Hematopoietic multipotent progenitor cell treated with erythropoietin and hydrocortisone succinate and interleukin-3 and kit ligand, for 4 days (in vitro differentiated cells): ENCODE results near the gene LAMC3.

ENCODE experiments used
- DNase-seq: peaks from one replicate; pipeline ENCODE4 v3.0.0-alpha.2; 2015

LAMC3 gene

DNA sequence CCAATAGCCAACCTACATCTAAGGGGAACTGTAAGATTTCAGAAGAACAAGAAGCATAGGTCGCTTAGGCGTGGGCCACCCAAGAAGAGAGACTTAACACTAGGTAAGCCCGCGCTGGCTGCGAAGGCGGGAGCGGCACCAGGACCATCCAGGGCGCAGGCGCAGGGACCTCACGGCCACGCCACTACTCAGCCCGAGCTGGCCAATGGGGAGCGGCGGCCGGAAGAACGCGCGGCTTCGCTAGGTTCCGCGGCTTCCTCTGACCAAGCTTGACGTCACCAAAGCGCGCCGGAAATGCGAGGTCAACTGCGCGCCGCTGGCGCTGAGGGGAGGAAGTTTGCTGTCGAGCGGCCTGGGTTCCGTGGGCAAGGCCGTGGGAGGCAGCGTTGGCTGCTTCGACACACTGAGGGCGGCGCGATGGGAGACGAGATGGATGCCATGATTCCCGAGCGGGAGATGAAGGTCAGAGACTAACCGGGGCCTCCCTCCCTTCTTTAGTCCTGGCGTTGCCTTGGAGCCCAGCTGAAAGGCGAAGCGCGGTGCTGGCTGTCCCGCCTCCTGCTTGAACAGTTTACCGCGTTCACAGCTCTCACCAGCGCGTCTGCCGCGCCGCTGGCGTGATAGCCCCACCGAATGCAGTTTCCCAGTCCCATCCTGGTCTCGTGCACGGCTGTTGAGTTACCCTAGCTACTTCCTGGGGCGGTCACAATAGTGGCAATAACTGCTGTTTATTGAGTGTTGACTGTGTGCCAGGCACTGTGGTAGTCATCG, 116.5 kb downstream of the LAMC3 start, which contains the start of gene NUP214:
Gene NUP214 (plus strand): TSS at position 299 of the 771 bp plus-strand sequence. CDS start 119 bp downstream, at position 418.
- DNase-seq = peak; percentile 99

DNA sequence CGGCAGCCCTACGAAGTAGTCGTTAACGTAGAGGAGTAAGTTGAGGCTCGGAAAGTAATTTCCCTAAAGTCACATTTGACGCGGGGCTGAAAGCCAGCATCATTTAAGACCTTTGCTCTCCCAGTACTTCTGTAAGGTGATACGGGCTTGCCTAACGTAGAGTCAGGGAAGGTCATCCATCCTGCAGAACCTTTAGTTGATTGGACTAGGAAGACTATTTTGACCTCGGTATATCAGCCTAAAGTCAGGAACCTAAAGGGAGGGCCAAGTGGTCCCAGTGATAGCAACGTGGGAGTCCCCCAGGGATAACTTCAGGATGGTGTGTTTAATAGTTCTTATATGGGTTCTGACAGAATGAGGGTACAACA, 117.1 kb downstream of the LAMC3 start:
- no peak for DNase-seq

DNA sequence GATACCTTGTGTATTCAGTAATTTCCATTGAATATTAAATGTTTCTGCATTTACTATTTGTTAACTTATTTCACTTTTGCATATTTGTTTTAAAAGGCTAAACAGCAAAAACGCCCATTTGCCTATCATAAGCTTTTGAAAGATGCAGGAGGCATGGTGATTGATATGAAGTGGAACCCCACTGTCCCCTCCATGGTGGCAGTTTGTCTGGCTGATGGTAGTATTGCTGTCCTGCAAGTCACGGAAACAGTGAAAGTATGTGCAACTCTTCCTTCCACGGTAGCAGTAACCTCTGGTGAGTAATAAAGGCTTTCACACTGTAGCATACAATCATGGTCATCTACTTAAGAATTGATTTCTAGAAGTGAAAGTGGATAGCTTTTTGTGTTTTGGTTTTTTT, 120.2 kb downstream of the LAMC3 start:
- no peak for DNase-seq

DNA sequence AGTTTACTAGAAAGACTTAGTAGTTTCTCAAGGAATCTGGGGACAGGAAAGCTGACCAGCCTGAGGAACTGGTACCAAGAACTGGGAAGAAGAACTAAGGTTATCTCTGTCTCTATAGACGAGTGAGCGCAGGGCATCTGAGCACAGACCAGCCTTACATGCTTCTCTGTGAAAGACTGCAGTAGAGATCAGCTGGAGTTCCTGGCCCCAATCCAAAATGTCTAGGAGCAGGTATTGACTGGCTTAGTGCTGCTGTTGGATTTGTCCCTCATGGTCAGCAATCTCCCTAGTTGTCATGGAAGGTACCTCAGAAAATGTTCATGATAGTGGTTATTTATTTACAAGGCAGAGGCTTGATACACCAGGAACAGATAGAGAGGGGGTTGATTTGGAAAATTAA, 129.7 kb downstream of the LAMC3 start:
- DNase-seq = no peak

DNA sequence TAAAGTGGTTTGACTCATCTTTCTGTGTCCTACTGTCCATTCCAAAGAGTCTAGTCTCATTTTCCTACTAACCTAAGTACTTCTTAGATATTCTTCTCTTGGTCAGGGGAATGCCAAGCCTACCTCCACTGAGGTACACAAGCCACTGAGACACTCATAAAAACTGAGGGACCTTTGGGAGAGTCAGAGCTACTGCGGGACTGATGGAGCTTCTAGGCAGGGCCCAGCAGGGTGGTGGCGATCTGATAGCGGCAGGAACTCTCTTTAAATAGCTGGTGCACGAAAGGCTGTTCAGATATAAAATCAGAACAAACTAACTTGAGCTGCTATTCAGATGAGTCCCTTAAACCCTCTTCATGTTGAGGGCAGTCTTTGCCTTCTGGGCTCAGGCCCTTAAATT, 131.1 kb downstream of the LAMC3 start:
- no peak for DNase-seq

DNA sequence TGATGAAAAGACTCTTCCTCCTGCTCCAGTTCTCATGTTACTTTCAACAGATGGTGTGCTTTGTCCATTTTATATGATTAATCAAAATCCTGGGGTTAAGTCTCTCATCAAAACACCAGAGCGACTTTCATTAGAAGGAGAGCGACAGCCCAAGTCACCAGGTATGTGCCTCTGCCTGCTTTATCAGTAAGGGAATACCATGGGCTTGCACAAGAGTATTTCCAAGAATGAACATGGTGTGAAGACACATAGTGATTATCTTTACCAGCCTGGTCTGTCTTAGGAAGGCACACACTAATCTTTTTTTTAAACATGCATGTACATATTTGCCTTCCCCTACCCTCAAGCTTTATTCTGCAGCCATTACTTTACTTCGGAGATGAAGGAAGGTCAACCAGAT, 131.6 kb downstream of the LAMC3 start:
- DNase-seq = no peak

DNA sequence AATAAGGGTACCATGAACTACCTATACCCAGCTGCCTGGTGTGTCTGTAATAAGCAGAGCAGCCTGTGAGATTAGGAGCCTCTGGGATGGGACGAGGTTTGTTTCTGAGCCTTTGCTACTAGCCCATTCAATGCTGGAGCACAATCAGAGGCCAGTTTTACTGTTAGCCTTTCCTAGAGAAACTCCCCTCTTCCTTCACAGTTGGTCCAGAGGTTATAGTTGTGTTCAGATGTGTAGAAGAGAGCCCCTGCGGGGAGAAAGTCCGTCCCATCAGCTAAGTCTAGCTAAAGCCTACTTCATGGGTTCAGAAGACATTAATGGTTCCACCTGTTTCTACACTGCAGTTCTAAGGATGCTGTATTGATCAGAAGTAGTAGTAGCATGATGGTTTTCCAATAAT, 133.2 kb downstream of the LAMC3 start:
- DNase-seq = no peak
